ENCODE data around the gene MCL1. TPM values are rescaled to one million over a fixed set of nuclear protein-coding genes. Genes with fewer than 3 reads are reported as not detected.

Gene MCL1
- total and polyA plus RNA-seq, 2 donors (not counting 1 experiment from before 2014, with no cell fraction given): 108 to 233 TPM

GRCh38 chr1:150550222-150551050 lies 29.0 kb downstream of the MCL1 start:
- Histone ChIP-seq H3K9ac (ENCODE audit: insufficient read depth, low read length) (no peak overlapping the region), H3K27ac (ENCODE audit: insufficient read depth, low read length) (peak overlapping the region; percentile 56)

GRCh38 chr1:150549496-150550221 lies 29.8 kb downstream of the MCL1 start:
- H2AFZ ChIP-seq (ENCODE audit: low read length): no peak overlapping the region
- no peaks in the 10 kb centered on the region for H3K79me2 ChIP-seq (ENCODE audit: control insufficient read depth, insufficient read depth, low read length)
- H3K4me2 ChIP-seq (ENCODE audit: extremely low read depth, insufficient read depth, low read length): peak overlapping the region; percentile 87
- H3K27ac ChIP-seq (ENCODE audit: insufficient read depth, low read length): peak overlapping the region; percentile 56
- H3K36me3 ChIP-seq (ENCODE audit: control insufficient read depth, insufficient read depth, low read length): peaks cover 1% of the 10 kb centered on the region
- H3K9me3 ChIP-seq (ENCODE audit: control insufficient read depth, insufficient read depth, low read depth, low read length): no peaks in the 10 kb centered on the region
- H4K20me1 ChIP-seq (ENCODE audit: control insufficient read depth, extremely low read depth, insufficient read depth, low read length): no peaks in the 10 kb centered on the region
- H3K4me1 ChIP-seq (ENCODE audit: control insufficient read depth, extremely low read depth, insufficient read depth, low read length): peaks cover 14% of the 10 kb centered on the region
- H3K9ac ChIP-seq (ENCODE audit: insufficient read depth, low read length): peak overlapping the region; percentile 61
- no peak for TF ChIP-seq EZH2 (IDR thresholded peaks at IDR 0.05; ENCODE audit: low read length, missing control alignments)
- no peak for TF ChIP-seq CTCF (conservative IDR thresholded peaks at IDR 0.05 in 1 of 2, IDR thresholded peaks at IDR 0.05 in 1 of 2; ENCODE audit: low read depth in 1 of 2, low read length in 2 of 2)
- no peak for DNase-seq (ENCODE audit: low read depth in 2 of 2)
- H3K27me3 ChIP-seq (ENCODE audit: control insufficient read depth, insufficient read depth, low read length): no peaks in the 10 kb centered on the region
- H3K4me3 ChIP-seq (replicated peaks in 1 of 4; ENCODE audit: control extremely low read depth in 1 of 4, insufficient read depth in 1 of 4, low read depth in 3 of 4, low read length in 4 of 4): peak overlapping the region; percentile 38 to 77 (median 60)

More at GRCh38 chr1:150550222-150551050, 29.0 kb downstream of the MCL1 start:
- H4K20me1 ChIP-seq (ENCODE audit: control insufficient read depth, extremely low read depth, insufficient read depth, low read length): no peaks in the 10 kb centered on the region
- H2AFZ ChIP-seq (ENCODE audit: low read length): no peak overlapping the region
- H3K4me2 ChIP-seq (ENCODE audit: extremely low read depth, insufficient read depth, low read length): peak overlapping the region; percentile 87
- peak overlapping the region; percentile 38 to 77 (median 60) for H3K4me3 ChIP-seq (replicated peaks in 1 of 4; ENCODE audit: control extremely low read depth in 1 of 4, insufficient read depth in 1 of 4, low read depth in 3 of 4, low read length in 4 of 4)
- H3K36me3 ChIP-seq (ENCODE audit: control insufficient read depth, insufficient read depth, low read length): peaks cover 3% of the 10 kb centered on the region
- peak in 1 of 2 donors; percentile 52 for DNase-seq (ENCODE audit: low read depth in 2 of 2)
- H3K4me1 ChIP-seq (ENCODE audit: control insufficient read depth, extremely low read depth, insufficient read depth, low read length): peaks cover 14% of the 10 kb centered on the region
- TF ChIP-seq EZH2 (IDR thresholded peaks at IDR 0.05; ENCODE audit: low read length, missing control alignments) (no peak), CTCF (conservative IDR thresholded peaks at IDR 0.05 in 1 of 2, IDR thresholded peaks at IDR 0.05 in 1 of 2; ENCODE audit: low read depth in 1 of 2, low read length in 2 of 2) (no peak)
- no peaks in the 10 kb centered on the region for H3K27me3 ChIP-seq (ENCODE audit: control insufficient read depth, insufficient read depth, low read length)
- no peaks in the 10 kb centered on the region for H3K9me3 ChIP-seq (ENCODE audit: control insufficient read depth, insufficient read depth, low read depth, low read length)
- no peaks in the 10 kb centered on the region for H3K79me2 ChIP-seq (ENCODE audit: control insufficient read depth, insufficient read depth, low read length)
